22Rv1 (cell line): ENCODE results near the gene RASAL1.
A peak's percentile ranks its signal among the peaks of the same experiment; 100 is the strongest.

ENCODE experiments used
- H3K27ac ChIP-seq: fragments of 450-650 bp; 2 replicates; pipeline ENCODE4 v1.5.1; 2017
- CTCF ChIP-seq: fragments of 450-650 bp; IDR thresholded peaks from 2 replicates; pipeline ENCODE4 v1.5.1; 2017; ENCODE audit warnings: mild to moderate bottlenecking
- ZFX ChIP-seq: fragments of 450-650 bp; IDR thresholded peaks from 2 replicates; pipeline ENCODE4 v1.6.1; 2017; ENCODE audit warnings: antibody characterized with exemption, borderline replicate concordance

The RASAL1 gene

GRCh38 chr12:113072136-113072535, 63.4 kb downstream of the RASAL1 start:
- H3K27ac ChIP-seq: peak overlapping the region; percentile 37
- no peak for TF ChIP-seq ZFX
- no peak for TF ChIP-seq CTCF

DNA sequence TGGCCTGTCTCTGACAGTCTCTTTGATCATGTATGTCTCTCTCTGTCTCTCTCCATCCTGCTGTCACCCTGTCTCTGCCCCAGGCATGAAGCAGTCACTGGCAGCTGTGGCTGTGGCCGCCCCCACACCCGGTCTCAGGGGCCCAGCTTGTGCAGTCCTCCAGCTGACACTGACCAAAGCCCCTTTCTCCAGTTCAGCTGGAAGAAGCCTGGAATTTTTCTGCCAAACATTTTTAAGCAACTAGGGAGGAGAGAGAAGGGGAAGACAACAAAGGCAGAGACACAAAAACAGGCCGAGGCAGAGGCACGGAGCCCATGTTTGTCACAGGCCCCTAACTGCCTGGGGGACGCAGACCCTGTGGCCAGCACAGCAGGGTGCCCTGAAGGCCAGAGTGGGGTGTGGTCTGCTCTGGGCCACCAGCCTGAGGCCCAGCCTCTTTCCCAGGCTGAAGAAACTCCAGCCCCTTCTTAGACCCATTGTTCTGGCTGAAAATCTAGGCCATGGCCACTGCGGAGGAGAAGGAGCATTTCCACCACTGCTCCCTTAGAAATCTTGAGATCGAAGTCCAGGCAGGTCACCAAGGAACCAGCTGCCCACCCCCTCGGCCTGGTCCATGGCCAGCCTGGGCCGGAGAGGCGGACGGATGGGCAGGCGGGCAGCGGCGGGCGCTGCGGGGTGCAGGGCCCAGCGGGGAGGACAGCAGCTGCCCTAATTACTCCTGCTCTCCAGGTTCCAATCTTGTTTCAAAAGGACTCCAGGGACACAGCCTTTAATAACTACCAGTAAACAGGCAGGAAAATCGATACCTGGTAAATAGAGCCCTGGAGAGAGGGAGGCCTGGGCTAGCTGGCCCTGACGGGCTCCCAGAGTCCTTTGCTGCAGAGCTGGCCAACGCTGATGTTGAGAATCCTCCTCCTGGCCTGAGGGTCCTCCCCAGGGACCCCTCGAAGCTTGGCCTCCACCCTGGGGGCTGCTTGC, 64.1 kb downstream of the RASAL1 start:
- peak overlapping the region; percentile 37 for H3K27ac ChIP-seq

GRCh38 chr12:113070117-113070906, 65.2 kb downstream of the RASAL1 start:
- H3K27ac ChIP-seq: no peak overlapping the region
- TF ChIP-seq ZFX: no peak
- no peak for TF ChIP-seq CTCF

More for the DNA sequence above, 64.1 kb downstream of the RASAL1 start:
- TF ChIP-seq CTCF (no peak), ZFX (no peak)

GRCh38 chr12:113069751-113070116, 65.8 kb downstream of the RASAL1 start:
- no peak overlapping the region for H3K27ac ChIP-seq
- no peak for TF ChIP-seq ZFX
- no peak for TF ChIP-seq CTCF

- no peak overlapping the region for H3K27ac ChIP-seq
Measured at GRCh38 chr12:113069149-113069548, 66.4 kb downstream of the RASAL1 start.

More at GRCh38 chr12:113069149-113069548, 66.4 kb downstream of the RASAL1 start:
- TF ChIP-seq ZFX: no peak
- TF ChIP-seq CTCF: no peak
